Gastroesophageal sphincter (tissue), 3 donors: ENCODE results near the gene NOP14.

Source experiments
- CTCF ChIP-seq, 4 experiments: fragments of 200-600 bp in 2 of 4; fragments of 450-650 bp in 2 of 4; sonication (generic) in 1 of 4; IDR thresholded peaks; one replicate each; pipeline ENCODE4 v1.5.1; 2017 to 2019; ENCODE audit warnings: antibody characterized with exemption in 4 of 4, mild to moderate bottlenecking in 2 of 4, moderate library complexity in 2 of 4
- EP300 ChIP-seq: sonication (generic); formaldehyde crosslinking; IDR thresholded peaks from one replicate; pipeline ENCODE4 v1.6.1; 2017; ENCODE audit warnings: antibody characterized with exemption, mild to moderate bottlenecking
- POLR2A ChIP-seq, 2 donors: fragments of 450-650 bp; IDR thresholded peaks; one replicate each; pipeline ENCODE4 v1.6.1; 2017; ENCODE audit warnings: antibody characterized with exemption in 2 of 2, mild to moderate bottlenecking in 2 of 2, moderate library complexity in 1 of 2
- POLR2AphosphoS5 ChIP-seq: sonication (generic); formaldehyde crosslinking; IDR thresholded peaks from one replicate; pipeline ENCODE4 v1.6.1; 2017; ENCODE audit warnings: antibody characterized with exemption

- no peak for TF ChIP-seq CTCF (IDR thresholded peaks at IDR 0.05)
- TF ChIP-seq POLR2AphosphoS5 = no peak
- no peak for TF ChIP-seq POLR2A (IDR thresholded peaks at IDR 0.05)
- TF ChIP-seq EP300 = no peak
These were observed 13.5 kb downstream of the NOP14 start for GRCh38 chr4:2949782-2950125.
